CD14-positive monocyte (primary cell): Measurements from ENCODE around the gene PDE4D. TPM values are rescaled to one million over a fixed set of nuclear protein-coding genes. Genes with fewer than 3 reads are reported as not detected.

ENCODE experiments used
- DNase-seq, 3 donors: peaks; one replicate each; pipeline ENCODE4 v3.0.0-alpha.2; 2011 to 2022
- H2AFZ ChIP-seq: 2 replicates; pipeline ENCODE4 v1.6.0; 2012; ENCODE audit warnings: mild to moderate bottlenecking, low read depth, low read length, inconsistent platforms; ENCODE audit not compliant: insufficient read depth, poor library complexity, severe bottlenecking
- H3K27ac ChIP-seq, 2 donors: 1 replicate in 1 of 2; 2 replicates in 1 of 2; pipeline ENCODE4 v1.5.1; 2012 to 2013; ENCODE audit warnings: low read length in 2 of 2, control low read depth in 1 of 2, inconsistent platforms in 1 of 2, low read depth in 1 of 2, mild to moderate bottlenecking in 1 of 2
- H3K27me3 ChIP-seq, 2 donors: one replicate each; pipeline versions ENCODE4 v1.6.0 to v1.6.1; 2011 to 2013; ENCODE audit warnings: low read length in 2 of 2; ENCODE audit not compliant: control insufficient read depth in 2 of 2, insufficient read depth in 2 of 2
- H3K36me3 ChIP-seq, 2 donors: replicated peaks in 1 of 2; 1 replicate in 1 of 2; 2 replicates in 1 of 2; pipeline versions ENCODE4 v1.5.1 to v1.6.1; 2012 to 2013; ENCODE audit warnings: low read length in 2 of 2, control low read depth in 1 of 2, inconsistent platforms in 1 of 2, mild to moderate bottlenecking in 1 of 2; ENCODE audit not compliant: insufficient read depth in 2 of 2, control insufficient read depth in 1 of 2
- H3K4me1 ChIP-seq, 2 donors: 1 replicate in 1 of 2; 2 replicates in 1 of 2; pipeline versions ENCODE4 v1.5.1 to v1.6.1; 2012 to 2013; ENCODE audit warnings: low read length in 2 of 2, control low read depth in 1 of 2, inconsistent platforms in 1 of 2, mild to moderate bottlenecking in 1 of 2, moderate library complexity in 1 of 2; ENCODE audit not compliant: insufficient read depth in 2 of 2, control insufficient read depth in 1 of 2
- H3K4me2 ChIP-seq: replicated peaks from 2 replicates; pipeline ENCODE3; 2012; ENCODE audit warnings: low read length, moderate library complexity, mild to moderate bottlenecking; ENCODE audit not compliant: poor library complexity, severe bottlenecking; ENCODE audit errors: extremely low read depth
- H3K4me3 ChIP-seq, 3 experiments: fragments of 200-600 bp in 1 of 3; sonication (generic) in 1 of 3; replicated peaks in 1 of 3; 1 replicate in 2 of 3; 2 replicates in 1 of 3; pipeline ENCODE4 v1.5.1; 2011 to 2013; ENCODE audit warnings: low read length in 3 of 3, mild to moderate bottlenecking in 3 of 3, control low read depth in 2 of 3, low read depth in 2 of 3, inconsistent platforms in 1 of 3, moderate library complexity in 1 of 3
- H3K79me2 ChIP-seq: 2 replicates; pipeline ENCODE4 v1.6.0; 2012; ENCODE audit warnings: mild to moderate bottlenecking, control low read depth, inconsistent platforms, low read length, moderate library complexity; ENCODE audit not compliant: insufficient read depth
- H3K9ac ChIP-seq: 2 replicates; pipeline ENCODE4 v1.6.0; 2017; ENCODE audit warnings: low read length, mild to moderate bottlenecking; ENCODE audit not compliant: insufficient read depth, poor library complexity, severe bottlenecking
- H3K9me3 ChIP-seq, 2 donors: replicated peaks in 1 of 2; 1 replicate in 1 of 2; 2 replicates in 1 of 2; pipeline versions ENCODE4 v1.5.1 to v1.6.1; 2012 to 2013; ENCODE audit warnings: low read length in 2 of 2, control low read depth in 1 of 2; ENCODE audit not compliant: control insufficient read depth in 1 of 2, insufficient read depth in 1 of 2
- H4K20me1 ChIP-seq: 2 replicates; pipeline ENCODE4 v1.6.0; 2012; ENCODE audit warnings: mild to moderate bottlenecking, low read length, control low read depth, moderate library complexity; ENCODE audit not compliant: insufficient read depth
- H3K27ac Mint-ChIP-seq, 7 donors: one replicate each; pipeline ENCODE4 v1.8.0; 2020; ENCODE audit warnings: mild to moderate bottlenecking in 7 of 7, mixed read lengths in 7 of 7, moderate library complexity in 6 of 7, inconsistent platforms in 2 of 7
- H3K27me3 Mint-ChIP-seq, 3 donors: one replicate each; pipeline ENCODE4 v1.8.0; 2021 to 2022; ENCODE audit warnings: low read depth in 3 of 3, mild to moderate bottlenecking in 3 of 3, mixed read lengths in 3 of 3, moderate library complexity in 3 of 3, inconsistent platforms in 1 of 3
- H3K36me3 Mint-ChIP-seq, 2 donors: one replicate each; pipeline ENCODE4 v1.8.0; 2020; ENCODE audit warnings: mixed read lengths in 2 of 2, inconsistent platforms in 1 of 2, mild to moderate bottlenecking in 1 of 2
- H3K4me1 Mint-ChIP-seq: one replicate; pipeline ENCODE4 v1.8.0; 2020; ENCODE audit warnings: mild to moderate bottlenecking, mixed read lengths
- H3K4me3 Mint-ChIP-seq, 2 donors: one replicate each; pipeline ENCODE4 v1.8.0; 2020; ENCODE audit warnings: mild to moderate bottlenecking in 2 of 2, mixed read lengths in 2 of 2, moderate library complexity in 1 of 2
- H3K9me3 Mint-ChIP-seq, 7 donors: one replicate each; pipeline ENCODE4 v1.8.0; 2020 to 2022; ENCODE audit warnings: mixed read lengths in 7 of 7, mild to moderate bottlenecking in 6 of 7, moderate library complexity in 6 of 7, inconsistent platforms in 2 of 7
- WGBS: methylation state at CpG from one replicate; pipeline ENCODE4 v1.1.5; 2013; ENCODE audit warnings: missing lambda C conversion rate; ENCODE audit not compliant: insufficient coverage; 5-methylcytosine and 5-hydroxymethylcytosine counted together
- intact Hi-C, 2 donors: fragments of 100-400 bp; cut with micrococcal nuclease; formaldehyde crosslinking; loops; one replicate each; pipeline versions ENCODE4 v1.15.0 to v1.15.1; 2023
- polyA plus RNA-seq, 3 donors: library from polyadenylated mRNA; depleted of rRNA in 1 of 3; unstranded in 2 of 3; stranded (reverse) in 1 of 3; fragments of 300-500 nt in 2 of 3; fragments of >200 nt in 1 of 3; fragmentation: Illumina TruSeq in 2 of 3; gene quantifications; 1 replicate in 2 of 3; 2 replicates in 1 of 3; pipeline ENCODE4 v1.2.3, GENCODE V29; 2012 to 2021
- TF ChIP-seq, protein P1 (sequence below): fragments of 200-600 bp; IDR thresholded peaks from one replicate; pipeline ENCODE4 v1.8.0; 2022; ENCODE audit warnings: antibody characterized with exemption, mild to moderate bottlenecking

The PDE4D gene
- polyA plus RNA-seq, 3 donors, result 1.9 to 3.4 (median 2.8) TPM

DNA sequence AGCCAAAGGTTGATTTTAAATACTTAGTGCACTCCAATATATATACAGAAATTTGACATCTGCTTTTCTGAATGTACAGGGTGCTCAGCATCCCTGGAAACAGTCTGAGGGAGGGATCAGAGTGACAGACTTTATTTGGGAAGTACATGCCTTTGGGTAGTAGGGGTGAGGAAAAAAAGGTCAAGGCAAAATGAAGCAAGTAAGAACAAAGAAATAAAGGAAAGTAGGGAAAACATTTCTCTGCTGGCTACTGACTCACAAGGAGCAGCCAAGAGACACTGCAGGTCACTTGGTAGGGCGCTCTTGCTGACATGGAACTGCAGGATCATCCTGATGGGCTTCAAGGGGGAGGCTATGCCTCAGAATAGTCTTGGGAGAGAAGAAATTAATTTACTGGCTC, 929.7 kb downstream of the PDE4D start:
- Mint-ChIP-seq H3K4me3 (no peak overlapping the region), H3K9me3 (peaks cover 0 to 4% (median 0%) of the 10 kb centered on the region in 7 donors), H3K4me1 (no peaks in the 10 kb centered on the region), H3K27ac (no peak overlapping the region), H3K27me3 (peaks cover 0 to 2% (median 0%) of the 10 kb centered on the region in 3 donors), H3K36me3 (no peaks in the 10 kb centered on the region)
- intact Hi-C loops, result no loop called here
- Histone ChIP-seq H3K27me3 (no peaks in the 10 kb centered on the region), H3K4me3 (no peak overlapping the region), H2AFZ (no peak overlapping the region), H3K4me1 (no peaks in the 10 kb centered on the region), H3K27ac (no peak overlapping the region), H3K4me2 (no peak overlapping the region), H3K36me3 (no peaks in the 10 kb centered on the region), H4K20me1 (no peaks in the 10 kb centered on the region), H3K9ac (no peak overlapping the region), H3K9me3 (no peaks in the 10 kb centered on the region), H3K79me2 (no peaks in the 10 kb centered on the region)
- no CpG with 5 or more reads among the region's 1 CpG for WGBS
- no peak for DNase-seq
- TF ChIP-seq, protein P1, sequence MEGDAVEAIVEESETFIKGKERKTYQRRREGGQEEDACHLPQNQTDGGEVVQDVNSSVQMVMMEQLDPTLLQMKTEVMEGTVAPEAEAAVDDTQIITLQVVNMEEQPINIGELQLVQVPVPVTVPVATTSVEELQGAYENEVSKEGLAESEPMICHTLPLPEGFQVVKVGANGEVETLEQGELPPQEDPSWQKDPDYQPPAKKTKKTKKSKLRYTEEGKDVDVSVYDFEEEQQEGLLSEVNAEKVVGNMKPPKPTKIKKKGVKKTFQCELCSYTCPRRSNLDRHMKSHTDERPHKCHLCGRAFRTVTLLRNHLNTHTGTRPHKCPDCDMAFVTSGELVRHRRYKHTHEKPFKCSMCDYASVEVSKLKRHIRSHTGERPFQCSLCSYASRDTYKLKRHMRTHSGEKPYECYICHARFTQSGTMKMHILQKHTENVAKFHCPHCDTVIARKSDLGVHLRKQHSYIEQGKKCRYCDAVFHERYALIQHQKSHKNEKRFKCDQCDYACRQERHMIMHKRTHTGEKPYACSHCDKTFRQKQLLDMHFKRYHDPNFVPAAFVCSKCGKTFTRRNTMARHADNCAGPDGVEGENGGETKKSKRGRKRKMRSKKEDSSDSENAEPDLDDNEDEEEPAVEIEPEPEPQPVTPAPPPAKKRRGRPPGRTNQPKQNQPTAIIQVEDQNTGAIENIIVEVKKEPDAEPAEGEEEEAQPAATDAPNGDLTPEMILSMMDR, result no peak

DNA sequence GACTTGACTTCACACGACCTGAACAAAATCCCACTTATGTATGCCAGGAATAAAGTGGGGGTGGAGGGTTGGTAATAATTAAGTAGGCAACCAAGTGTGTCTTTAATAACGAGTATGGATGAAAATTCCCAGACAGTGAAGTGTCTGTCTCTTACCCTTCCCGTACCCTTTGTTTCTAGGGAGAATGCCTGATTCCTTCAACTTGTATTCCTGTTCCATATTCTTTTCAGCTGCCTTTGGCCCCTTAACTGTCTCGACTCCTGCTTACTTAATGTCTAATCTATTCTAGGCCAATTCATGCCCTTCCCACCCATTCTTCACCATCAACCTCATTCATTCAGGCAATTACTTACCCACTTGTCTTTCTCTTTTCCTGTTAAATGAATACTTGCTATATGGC, 930.2 kb downstream of the PDE4D start:
- no peak overlapping the region for H3K27ac Mint-ChIP-seq
- H3K4me1 Mint-ChIP-seq, result no peaks in the 10 kb centered on the region
- H3K9ac ChIP-seq, result no peak overlapping the region
- H3K9me3 ChIP-seq, result peaks cover 0 to 2% of the 10 kb centered on the region in 2 donors
- H3K36me3 ChIP-seq, result no peaks in the 10 kb centered on the region
- H2AFZ ChIP-seq, result no peak overlapping the region
- H3K27me3 ChIP-seq, result no peaks in the 10 kb centered on the region
- no peak overlapping the region for H3K4me3 ChIP-seq
- no peak for DNase-seq
- intact Hi-C loops, result no loop called here
- no peak overlapping the region for H3K27ac ChIP-seq
- H3K9me3 Mint-ChIP-seq, result peaks cover 0 to 6% (median 0%) of the 10 kb centered on the region in 7 donors
- peaks cover 0 to 2% (median 0%) of the 10 kb centered on the region in 3 donors for H3K27me3 Mint-ChIP-seq
- H3K4me3 Mint-ChIP-seq, result no peak overlapping the region
- 90% methylated on average over 2 of the region's 4 CpGs for WGBS
- TF ChIP-seq, protein P1, result no peak
- no peaks in the 10 kb centered on the region for H3K36me3 Mint-ChIP-seq
- H3K79me2 ChIP-seq, result no peaks in the 10 kb centered on the region
- no peaks in the 10 kb centered on the region for H4K20me1 ChIP-seq
- H3K4me2 ChIP-seq, result no peak overlapping the region
- H3K4me1 ChIP-seq, result no peaks in the 10 kb centered on the region
